NCI-H1417 treated with DMSO at 0.1 percent for 48 hours (cell line): ENCODE measurements around the gene GPX7.
A peak's percentile ranks its signal among the peaks of the same experiment; 100 is the strongest.

Experiments
- DNase-seq: peaks from one replicate; lab custom pipeline; 2025; lab: John Stamatoyannopoulos, UW

The GPX7 gene

GRCh38 chr1:52629325-52629643 lies 27.1 kb downstream of the GPX7 start:
- DNase-seq = no peak

DNA sequence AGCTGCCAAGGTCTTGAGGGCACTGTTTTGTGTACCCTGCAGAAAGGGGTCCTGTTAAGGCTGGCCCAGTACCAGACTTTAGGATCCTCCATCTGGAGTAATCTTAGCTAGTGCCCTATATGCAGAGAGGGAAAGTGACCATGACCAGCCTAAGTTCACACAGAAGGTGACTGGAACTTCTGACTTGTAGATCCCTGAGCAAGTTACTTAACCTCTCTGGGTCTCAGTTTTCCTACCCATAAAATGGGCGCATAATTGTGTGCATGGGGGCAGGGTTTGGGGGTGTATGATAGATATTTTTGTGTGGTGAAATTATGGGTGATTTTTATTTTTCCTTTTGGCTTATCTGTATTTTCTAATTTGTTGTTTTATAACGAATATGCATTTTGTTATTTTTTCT lies 27.5 kb downstream of the GPX7 start:
- DNase-seq = no peak

DNA sequence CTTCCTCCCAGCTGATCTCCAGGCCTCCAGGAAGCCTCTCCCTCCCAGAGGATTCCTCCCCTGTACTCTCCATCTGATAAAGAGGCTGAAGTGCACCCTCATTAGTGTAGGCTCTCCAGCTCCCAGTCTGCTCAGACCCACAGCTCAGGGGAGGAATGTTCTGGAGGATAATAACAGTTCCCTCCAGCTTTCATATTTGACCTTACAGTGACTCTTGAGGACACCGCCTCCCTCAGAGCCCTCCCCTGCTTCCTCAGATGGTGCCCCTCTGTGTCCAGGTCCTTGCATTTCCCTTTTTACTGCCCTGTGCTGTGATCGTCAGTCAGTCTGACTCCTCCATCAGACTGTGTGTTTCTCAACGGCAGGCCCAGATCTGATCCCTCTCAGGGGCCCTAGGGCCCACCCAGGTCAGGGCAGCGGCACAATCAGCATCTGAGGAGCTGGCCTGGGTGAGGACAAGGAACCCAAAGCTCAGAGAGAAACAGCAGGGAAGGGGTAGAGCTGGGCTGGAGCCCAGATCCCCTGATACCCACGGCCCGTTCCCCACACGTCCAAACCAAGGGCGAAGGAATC lies 29.7 kb downstream of the GPX7 start:
- DNase-seq = no peak

GRCh38 chr1:52632732-52633290 lies 30.6 kb downstream of the GPX7 start, which contains the start of gene SHISAL2A:
Gene SHISAL2A, plus strand, starts transcription at chr1:52633168. Its CDS starts 326 bp downstream, at chr1:52633494.
- peak; percentile 13 for DNase-seq

DNA sequence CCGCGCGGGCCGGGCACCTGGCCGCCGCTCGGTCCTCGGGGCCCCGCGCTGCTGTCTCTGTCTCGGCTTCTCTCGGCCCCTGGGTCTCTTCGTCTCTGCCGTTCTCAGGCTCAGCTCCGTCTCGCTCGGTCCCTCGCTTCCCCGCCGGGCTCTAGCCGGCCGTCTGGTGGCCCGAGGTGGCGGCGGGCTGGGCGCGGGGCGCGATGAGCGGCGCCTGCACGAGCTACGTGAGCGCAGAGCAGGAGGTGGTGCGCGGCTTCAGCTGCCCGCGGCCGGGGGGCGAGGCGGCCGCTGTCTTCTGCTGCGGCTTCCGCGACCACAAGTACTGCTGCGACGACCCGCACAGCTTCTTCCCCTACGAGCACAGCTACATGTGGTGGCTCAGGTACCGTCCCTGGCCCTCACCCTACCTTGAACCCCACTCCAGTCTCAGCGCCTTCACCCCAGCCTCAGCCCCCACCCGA lies 31.2 kb downstream of the GPX7 start:
- no peak for DNase-seq

DNA sequence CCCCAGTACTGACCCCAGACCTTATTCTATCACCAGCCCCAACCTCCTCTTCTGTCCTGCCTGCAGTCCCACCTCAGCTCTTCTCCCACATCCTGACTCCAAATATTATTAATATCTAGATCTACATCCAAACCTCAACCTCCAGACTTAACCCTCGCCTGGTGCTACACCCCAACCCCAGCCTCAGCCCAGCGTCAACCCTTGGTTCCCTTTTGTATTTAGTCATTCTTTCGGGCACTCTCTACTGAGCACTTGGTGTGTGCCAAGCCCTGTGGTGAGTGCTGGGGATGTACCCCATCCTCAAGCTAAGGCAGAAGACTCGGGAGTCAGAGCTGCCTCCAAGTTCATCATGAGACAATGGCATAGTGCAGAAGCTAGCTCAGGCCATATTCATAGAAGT lies 31.9 kb downstream of the GPX7 start:
- no peak for DNase-seq

- no peak for DNase-seq
Observed at GRCh38 chr1:52635321-52636089, 33.3 kb downstream of the GPX7 start.

DNA sequence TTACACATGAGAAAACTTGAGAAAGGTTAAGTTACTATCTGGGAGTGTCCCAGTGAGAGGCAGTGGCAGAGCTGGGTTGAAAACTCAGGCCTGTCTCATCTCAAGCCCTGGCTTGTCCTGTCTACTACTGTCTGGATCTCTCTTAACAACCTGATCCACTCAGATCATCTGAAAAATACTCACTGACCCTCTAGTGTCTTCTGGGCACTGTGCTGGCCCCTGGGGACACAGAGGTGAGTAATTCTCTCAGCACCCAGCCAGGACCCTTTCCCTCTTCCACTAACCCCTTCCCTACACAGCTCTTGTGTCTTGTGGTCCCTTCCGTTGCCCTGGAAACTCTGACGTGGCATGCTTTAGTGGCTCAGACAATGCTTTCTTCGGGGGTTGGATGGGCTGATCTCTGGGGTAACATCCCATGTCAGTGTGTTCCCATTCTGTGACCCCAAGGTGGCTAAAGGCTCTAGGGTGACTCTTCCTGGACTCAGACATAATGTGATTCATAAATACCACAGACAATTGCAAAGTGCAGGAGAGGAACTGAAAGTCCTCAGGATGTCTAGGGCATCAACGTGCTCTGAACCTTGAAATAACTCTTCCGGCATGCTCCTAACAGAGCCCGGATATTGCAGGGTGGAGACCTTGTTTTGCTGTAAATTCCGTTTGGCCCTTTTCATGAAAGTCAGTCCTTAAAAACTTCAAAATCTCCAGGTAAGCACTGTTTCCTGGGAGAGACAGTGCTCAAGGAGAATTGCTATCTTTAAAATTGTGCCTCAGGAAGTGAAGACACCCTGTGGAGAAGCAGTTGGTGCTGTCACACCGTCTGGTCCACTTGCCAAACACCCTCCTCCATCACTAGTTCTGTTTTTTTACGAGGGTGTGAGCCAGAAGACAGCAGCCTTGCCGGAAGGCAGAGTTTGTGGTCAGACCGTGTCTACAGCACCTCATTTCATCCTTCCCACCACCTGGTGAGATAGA lies 34.8 kb downstream of the GPX7 start:
- no peak for DNase-seq

DNA sequence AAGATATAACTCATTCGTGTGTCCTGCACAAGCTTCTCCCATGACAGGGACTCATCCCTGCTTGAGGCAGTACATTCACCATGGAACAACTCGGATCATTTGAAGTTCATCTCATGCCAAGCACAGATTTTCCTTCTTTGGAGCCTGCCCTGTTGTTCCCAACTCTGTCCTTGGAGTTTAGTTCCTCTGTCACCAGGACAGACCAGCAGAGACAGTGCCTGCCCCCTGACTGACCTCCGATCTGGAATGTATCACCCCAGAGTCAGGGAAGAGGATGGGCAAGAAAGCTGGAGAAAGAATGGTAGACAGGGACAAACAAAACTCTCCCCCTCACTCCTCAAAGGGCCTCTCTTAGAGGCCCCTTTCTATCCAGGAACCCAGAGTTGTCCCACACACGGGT lies 35.8 kb downstream of the GPX7 start:
- DNase-seq = no peak

- no peak for DNase-seq
Observed at GRCh38 chr1:52640697-52641096, 38.5 kb downstream of the GPX7 start.

GRCh38 chr1:52641307-52641706 lies 39.1 kb downstream of the GPX7 start:
- DNase-seq = no peak

- no peak for DNase-seq
Observed at GRCh38 chr1:52645261-52645660, 43.1 kb downstream of the GPX7 start.

GRCh38 chr1:52651904-52652303 lies 49.7 kb downstream of the GPX7 start:
- DNase-seq = no peak

DNA sequence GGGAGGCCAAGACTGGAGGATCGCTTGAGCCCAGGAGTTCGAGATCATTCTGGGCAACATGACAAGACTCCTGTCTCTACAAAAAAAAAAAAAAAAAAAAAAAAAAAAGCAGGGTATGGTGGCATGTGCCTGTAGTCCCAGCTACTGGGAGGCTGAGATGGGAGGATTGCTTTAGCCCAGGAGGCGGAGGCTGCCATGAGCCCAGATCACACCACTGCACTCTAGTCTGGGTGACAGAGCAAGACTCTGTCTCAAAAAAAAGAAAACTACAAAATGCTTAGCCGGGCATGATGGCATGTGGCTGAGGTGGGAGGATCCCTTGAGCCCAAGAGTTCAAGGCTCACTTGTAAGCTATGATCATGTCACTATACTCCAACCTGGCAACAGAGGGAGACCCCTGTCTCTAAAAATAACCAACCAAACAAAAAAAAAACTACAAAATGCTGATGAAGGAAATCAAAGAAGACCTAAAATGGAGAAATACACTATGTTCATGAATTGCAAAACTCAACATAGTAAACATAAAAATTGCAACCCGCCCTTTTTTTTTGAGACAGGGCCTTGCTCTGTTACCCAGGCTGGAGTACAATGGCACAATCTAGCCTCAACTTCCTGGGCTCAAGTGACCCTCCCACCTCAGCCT lies 51.2 kb downstream of the GPX7 start:
- DNase-seq = no peak

DNA sequence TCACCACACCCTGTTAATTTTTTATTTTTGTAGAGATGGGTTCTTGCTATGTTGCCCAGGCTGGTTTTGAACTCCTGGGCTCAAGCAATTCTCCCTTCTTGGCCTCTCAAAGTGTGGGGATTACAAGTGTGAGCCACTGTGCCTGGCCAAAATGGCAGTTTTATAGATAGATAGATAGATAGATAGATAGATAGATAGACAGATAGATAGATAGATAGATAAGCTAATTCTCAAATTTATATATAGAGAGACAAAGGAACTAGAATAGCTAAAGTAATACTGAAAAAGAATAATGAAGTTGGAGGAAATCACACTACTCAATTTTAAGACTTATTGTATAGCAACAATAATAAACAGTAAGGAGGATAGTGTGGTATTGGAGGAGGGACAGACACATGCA lies 51.9 kb downstream of the GPX7 start:
- no peak for DNase-seq

GRCh38 chr1:52657702-52658101 lies 55.5 kb downstream of the GPX7 start:
- no peak for DNase-seq
